Measurements from ENCODE around the gene PRSS21. TPM values are rescaled to one million over a fixed set of nuclear protein-coding genes. Genes with fewer than 3 reads are reported as not detected.

The PRSS21 gene
- polyA plus RNA-seq, 1 of the 3 experiments (the other 2 are of a cell fraction): not detected

DNA sequence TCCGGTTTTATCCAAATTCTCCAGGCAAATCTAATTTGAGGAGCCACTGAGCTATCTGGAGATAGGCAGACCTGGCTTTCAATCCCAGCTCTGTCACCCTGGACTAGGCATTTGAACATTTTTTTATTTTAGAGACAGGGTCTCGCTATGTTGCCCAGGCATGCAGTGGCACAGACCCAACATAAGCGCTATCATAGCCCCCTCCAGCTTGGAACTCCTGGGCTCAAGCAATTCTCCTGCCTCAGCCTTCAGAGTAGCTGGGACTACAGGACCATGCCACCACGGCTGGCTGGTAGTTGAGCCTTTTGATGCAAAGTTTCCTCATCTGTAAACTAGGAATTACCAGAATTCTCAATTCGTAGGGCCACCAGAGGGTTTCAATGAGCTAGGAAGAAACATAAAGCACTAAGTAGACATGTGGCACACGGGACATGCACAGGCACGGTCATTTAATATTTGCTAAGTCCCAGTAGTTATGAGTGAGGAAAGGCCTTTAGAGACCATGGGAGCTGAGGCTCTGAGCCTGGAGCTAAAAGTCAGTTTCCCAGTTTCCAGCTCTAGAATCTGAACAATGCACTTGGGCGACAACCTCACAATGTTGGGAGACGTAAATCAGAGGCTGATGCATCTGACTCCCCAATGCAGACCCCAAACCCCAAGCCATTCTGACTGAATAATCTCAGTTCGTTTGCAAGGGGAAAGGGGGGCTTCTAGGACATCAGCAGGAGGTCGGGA is 41.1 kb upstream of the PRSS21 start:
- TF ChIP-seq RAD21 (IDR thresholded peaks at IDR 0.05; ENCODE audit: low read length) (0 out of 2 replicates have a peak, but pooled peaks have one; percentile 4), FOXM1 (IDR thresholded peaks at IDR 0.05; ENCODE audit: low read depth) (no peak), GATA2 (CRISPR knock-in tag; IDR thresholded peaks at IDR 0.05) (no peak), ELF1 (IDR thresholded peaks at IDR 0.05) (no peak), NFIC (IDR thresholded peaks at IDR 0.05; ENCODE audit: borderline replicate concordance) (no peak), TAF1 (IDR thresholded peaks at IDR 0.05; ENCODE audit: borderline replicate concordance, low read depth, low read length) (no peak), JUND (IDR thresholded peaks at IDR 0.05) (no peak), MXI1 (IDR thresholded peaks at IDR 0.05; ENCODE audit: low read depth, low read length) (peak; percentile 36)
- Histone ChIP-seq H2AFZ (ENCODE audit: low read depth) (no peak overlapping the region), H3K4me2 (peak overlapping the region; percentile 77), H3K9ac (peak overlapping the region; percentile 87), H3K36me3 (replicated peaks in 1 of 2; ENCODE audit: control insufficient read depth in 1 of 2, insufficient read depth in 2 of 2, low read length in 1 of 2) (peaks cover 16 to 31% of the 10 kb centered on the region in 2 experiments), H3F3A (replicated peaks; ENCODE audit: insufficient read depth) (peaks cover 11% of the 10 kb centered on the region), H4K20me1 (ENCODE audit: insufficient read depth) (peaks cover 26% of the 10 kb centered on the region), H3K9me3 (no peaks in the 10 kb centered on the region), H3K9me2 (no peaks in the 10 kb centered on the region), H3K79me2 (ENCODE audit: insufficient read depth) (peaks cover 51% of the 10 kb centered on the region), H3K27me3 (ENCODE audit: insufficient read depth) (no peaks in the 10 kb centered on the region), H3K27ac (ENCODE audit: low read depth in 2 of 2, low read length in 1 of 2) (peak overlapping the region in 1 of 2 experiments; percentile 71; a peak in 1 of 4 replicates), H3K4me1 (ENCODE audit: control insufficient read depth in 1 of 2, insufficient read depth in 2 of 2, low read depth in 1 of 2, low read length in 1 of 2) (peaks cover 11 to 25% of the 10 kb centered on the region in 2 experiments; a peak in 2 of 4 replicates), H3K4me3 (ENCODE audit: low read depth in 2 of 2, low read length in 1 of 2) (peak overlapping the region; percentile 83 to 88)
- DNase-seq: no peak
- POLR2A ChIA-PET: interaction anchor here (0.6 to 1.8 kb wide), 4 partner anchors 23 to 139 kb away, joined by 3 to 10 read pairs (median 6); partner anchors contain the start of gene SRRM2
- CTCF ChIA-PET: interaction anchor here (0.9 to 1.3 kb wide), 4 partner anchors 9 to 143 kb away, joined by 3 to 4 read pairs (median 3); no protein-coding TSS in a partner anchor
- WGBS (ENCODE audit: low lambda C conversion rate): 50% methylated on average over 11 of the region's 11 CpGs

DNA sequence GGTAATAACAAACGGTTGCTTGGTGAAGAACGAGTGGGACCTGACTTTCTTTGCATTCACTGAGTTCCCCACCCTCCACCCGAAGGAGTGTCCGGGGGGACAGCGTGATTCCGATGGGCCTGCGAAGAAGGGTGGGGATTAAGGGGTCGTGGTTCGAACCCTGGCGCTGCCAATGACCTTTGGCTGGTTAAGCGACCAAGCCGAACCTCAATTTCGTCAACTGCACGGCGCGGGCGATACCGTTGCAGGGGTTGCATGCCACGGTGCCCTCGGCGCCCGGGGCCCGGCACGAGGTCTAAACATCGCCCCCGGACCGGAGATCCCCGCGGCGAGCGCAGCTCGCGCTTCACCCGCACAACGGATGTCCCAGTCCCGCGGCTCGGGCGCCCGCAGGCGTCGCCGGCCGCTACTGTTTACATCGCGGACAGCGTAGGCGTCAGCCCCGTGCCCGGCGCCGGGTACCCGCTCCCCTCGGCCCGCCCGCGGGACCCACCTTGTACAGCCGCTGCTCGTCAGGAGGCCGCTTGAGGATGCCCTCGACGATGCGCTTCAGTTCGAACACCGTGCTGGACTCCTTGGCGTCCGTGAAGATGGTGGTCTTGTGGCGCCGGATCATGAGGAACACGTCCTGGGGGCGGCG is 40.4 kb upstream of the PRSS21 start:
- no peak for TF ChIP-seq TEAD4 (IDR thresholded peaks at IDR 0.05; ENCODE audit: borderline replicate concordance, insufficient read depth)
- TF ChIP-seq, protein P1, sequence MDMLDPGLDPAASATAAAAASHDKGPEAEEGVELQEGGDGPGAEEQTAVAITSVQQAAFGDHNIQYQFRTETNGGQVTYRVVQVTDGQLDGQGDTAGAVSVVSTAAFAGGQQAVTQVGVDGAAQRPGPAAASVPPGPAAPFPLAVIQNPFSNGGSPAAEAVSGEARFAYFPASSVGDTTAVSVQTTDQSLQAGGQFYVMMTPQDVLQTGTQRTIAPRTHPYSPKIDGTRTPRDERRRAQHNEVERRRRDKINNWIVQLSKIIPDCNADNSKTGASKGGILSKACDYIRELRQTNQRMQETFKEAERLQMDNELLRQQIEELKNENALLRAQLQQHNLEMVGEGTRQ (IDR thresholded peaks at IDR 0.05; ENCODE audit: borderline replicate concordance, low read depth, low read length): no peak
- peak overlapping the region; percentile 50 to 71; a peak in 3 of 4 replicates for H3K27ac ChIP-seq (ENCODE audit: low read depth in 2 of 2, low read length in 1 of 2)
- peaks cover 19% of the 10 kb centered on the region for H4K20me1 ChIP-seq (ENCODE audit: insufficient read depth)
- peaks cover 11 to 25% of the 10 kb centered on the region in 2 experiments; a peak in 2 of 4 replicates for H3K4me1 ChIP-seq (ENCODE audit: control insufficient read depth in 1 of 2, insufficient read depth in 2 of 2, low read depth in 1 of 2, low read length in 1 of 2)
- no peaks in the 10 kb centered on the region for H3K27me3 ChIP-seq (ENCODE audit: insufficient read depth)
- CTCF ChIA-PET: interaction anchor here (0.9 to 1.1 kb wide), 5 partner anchors 8 to 92 kb away, joined by 3 to 4 read pairs (median 3); no protein-coding TSS in a partner anchor
- no peaks in the 10 kb centered on the region for H3K9me2 ChIP-seq
- POLR2A ChIA-PET: interaction anchor here (0.6 to 2.1 kb wide), 7 partner anchors 15 to 138 kb away, joined by 3 to 10 read pairs (median 5); partner anchors contain the start of gene SRRM2
- no peak for DNase-seq
- peak overlapping the region; percentile 77 for H3K4me2 ChIP-seq
- peak overlapping the region; percentile 87 for H3K9ac ChIP-seq
- H3K9me3 ChIP-seq: no peaks in the 10 kb centered on the region
- H3F3A ChIP-seq (replicated peaks; ENCODE audit: insufficient read depth): peaks cover 5% of the 10 kb centered on the region
- H3K4me3 ChIP-seq (ENCODE audit: low read depth in 2 of 2, low read length in 1 of 2): peak overlapping the region; percentile 83 to 88
- H3K79me2 ChIP-seq (ENCODE audit: insufficient read depth): peaks cover 51% of the 10 kb centered on the region
- H3K36me3 ChIP-seq (replicated peaks in 1 of 2; ENCODE audit: control insufficient read depth in 1 of 2, insufficient read depth in 2 of 2, low read length in 1 of 2): peaks cover 10 to 24% of the 10 kb centered on the region in 2 experiments
- WGBS (ENCODE audit: low lambda C conversion rate): 2% methylated on average over 20 of the region's 72 CpGs
- H2AFZ ChIP-seq (ENCODE audit: low read depth): no peak overlapping the region
